Measurements from ENCODE around the gene MOB3B. TPM values are rescaled to one million over a fixed set of nuclear protein-coding genes. Genes with fewer than 3 reads are reported as not detected.

MOB3B gene
- total and polyA plus RNA-seq, 10 of the 15 experiments (the other 5 are each of a cell fraction or from before 2014, with no cell fraction given), result 0.44 to 2.7 (median 0.91) TPM

GRCh38 chr9:27392451-27392850 lies 137.2 kb downstream of the MOB3B start (continued):
- no peak for TF ChIP-seq ATF2 (IDR thresholded peaks at IDR 0.05; ENCODE audit: low read length)

- no peak for ATAC-seq
- Histone ChIP-seq H3K27me3 (replicated peaks in 1 of 2; ENCODE audit: control insufficient read depth in 2 of 2, insufficient read depth in 2 of 2, low read length in 1 of 2) (no peaks in the 10 kb centered on the region), H2AFZ (ENCODE audit: control insufficient read depth, low read depth, low read length) (no peak overlapping the region), H3K27ac (ENCODE audit: control insufficient read depth, insufficient read depth) (no peak overlapping the region), H3K79me2 (ENCODE audit: control insufficient read depth, insufficient read depth, low read length) (no peaks in the 10 kb centered on the region), H3K36me3 (ENCODE audit: control insufficient read depth in 2 of 2, insufficient read depth in 2 of 2, low read length in 1 of 2) (no peaks in the 10 kb centered on the region), H3K9ac (ENCODE audit: control insufficient read depth, insufficient read depth, low read length) (no peak overlapping the region), H4K20me1 (ENCODE audit: control insufficient read depth, insufficient read depth) (no peaks in the 10 kb centered on the region), H3K9me3 (replicated peaks; ENCODE audit: control insufficient read depth, insufficient read depth, low read length) (no peaks in the 10 kb centered on the region), H3K4me1 (ENCODE audit: control insufficient read depth, insufficient read depth, low read length) (peaks cover 6% of the 10 kb centered on the region; the same call in 1 of the 2 replicates), H3K4me3 (no peak overlapping the region), H3K4me2 (ENCODE audit: control insufficient read depth, insufficient read depth) (no peak overlapping the region)
- WGBS (ENCODE audit: insufficient coverage, insufficient replicate concordance, low lambda C conversion rate, missing lambda C conversion rate), result 36% methylated on average over 9 of the region's 9 CpGs
- intact Hi-C loops (cut with micrococcal nuclease; ENCODE audit: unreplicated experiment), result no loop called here
- SMC1A ChIA-PET (ENCODE audit: uncharacterized antibody, unreplicated experiment), result interaction anchor here (0.8 to 3.1 kb wide), 9 partner anchors 13 to 71 kb away, joined by 3 to 11 read pairs (median 3); no protein-coding TSS in a partner anchor
- RAD21 ChIA-PET (ENCODE audit: unreplicated experiment), result no interaction called here
- TF ChIP-seq KDM1A (IDR thresholded peaks at IDR 0.05; ENCODE audit: borderline replicate concordance) (no peak), CREM (IDR thresholded peaks at IDR 0.05; ENCODE audit: low read depth) (no peak), DPF2 (IDR thresholded peaks at IDR 0.05) (no peak), HDAC6 (IDR thresholded peaks at IDR 0.05; ENCODE audit: unreplicated experiment) (no peak), ESRRA (IDR thresholded peaks at IDR 0.05; ENCODE audit: low read length) (no peak), ETV6 (conservative IDR thresholded peaks at IDR 0.05 in 1 of 2, IDR thresholded peaks at IDR 0.05 in 1 of 2; ENCODE audit: borderline replicate concordance in 1 of 2, low read depth in 1 of 2) (no peak), MEF2A (IDR thresholded peaks at IDR 0.05; ENCODE audit: insufficient read depth, low read depth, low read length) (no peak)
- no peak for DNase-seq (ENCODE audit: low read depth, low spot score)
- in situ Hi-C loops (cut with MboI), result no loop called here
- CTCF ChIA-PET, result interaction anchor here (0.8 to 3.3 kb wide), 6 partner anchors 8 to 144 kb away, joined by 3 to 12 read pairs (median 4); no protein-coding TSS in a partner anchor
- POLR2A ChIA-PET, result interaction anchor here (0.5 to 1.5 kb wide), 2 partner anchors 21 to 32 kb away, joined by 3 to 5 read pairs; no protein-coding TSS in a partner anchor
- no TSS peak for BruUV-seq (replicated peaks)
- no peak for FAIRE-seq
Measured at GRCh38 chr9:27391040-27391895, 138.3 kb downstream of the MOB3B start.

Measured in GM12878 (cell line).